Right lobe of liver (tissue), 6 donors: ENCODE data around the gene CUL7. TPM values are rescaled to one million over a fixed set of nuclear protein-coding genes. Genes with fewer than 3 reads are reported as not detected.

ENCODE experiments used
- ATAC-seq, 4 donors: fragments of 200-7000 bp; cut with Tn5 transposase; one replicate each; pipeline ENCODE4 v1.9.1; 2020; ENCODE audit warnings: mild to moderate bottlenecking in 4 of 4, moderate library complexity in 4 of 4
- DNase-seq, 3 donors: peaks; one replicate each; pipeline ENCODE4 v3.0.0-alpha.2; 2020
- H3K27ac ChIP-seq, 3 donors: fragments of 200-600 bp; one replicate each; pipeline ENCODE4 v1.8.0; 2022
- H3K27me3 ChIP-seq, 2 donors: fragments of 200-600 bp; one replicate each; pipeline ENCODE4 v1.8.0; 2022
- H3K36me3 ChIP-seq, 4 donors: fragments of 200-600 bp; sonication (generic) in 1 of 4; one replicate each; pipeline versions ENCODE4 v1.5.1 to v1.8.0; 2017 to 2022; ENCODE audit warnings: control low read depth in 1 of 4
- H3K4me1 ChIP-seq, 4 donors: fragments of 200-600 bp; sonication (generic) in 1 of 4; one replicate each; pipeline versions ENCODE4 v1.5.1 to v1.8.0; 2017 to 2022; ENCODE audit warnings: control low read depth in 1 of 4
- H3K4me3 ChIP-seq, 3 donors: fragments of 200-600 bp; one replicate each; pipeline ENCODE4 v1.8.0; 2022
- H3K9me3 ChIP-seq, 4 donors: fragments of 200-600 bp; sonication (generic) in 1 of 4; one replicate each; pipeline versions ENCODE4 v1.5.1 to v1.8.0; 2017 to 2022; ENCODE audit warnings: control low read depth in 1 of 4
- CTCF ChIP-seq, 4 donors: fragments of 200-600 bp in 3 of 4; fragments of 450-650 bp in 1 of 4; IDR thresholded peaks; one replicate each; pipeline versions ENCODE4 v1.5.1 to v1.8.0; 2016 to 2022; ENCODE audit warnings: antibody characterized with exemption in 4 of 4, mild to moderate bottlenecking in 2 of 4
- POLR2A ChIP-seq: fragments of 450-650 bp; IDR thresholded peaks from one replicate; pipeline ENCODE4 v1.6.1; 2017; ENCODE audit warnings: antibody characterized with exemption, mild to moderate bottlenecking
- WGBS: methylation state at CpG from one replicate; pipeline ENCODE4 v1.1.6; 2018; ENCODE audit warnings: low coverage, low lambda C conversion rate; ENCODE audit not compliant: insufficient coverage; ENCODE audit errors: missing lambda C conversion rate; 5-methylcytosine and 5-hydroxymethylcytosine counted together
- intact Hi-C, 2 donors: fragments of 100-400 bp; cut with DNase I; formaldehyde crosslinking; loops; one replicate each; pipeline versions ENCODE4 v1.11.2 to v1.14.1; 2022
- total RNA-seq, 6 experiments: library from RNA; depleted of rRNA in 2 of 6; stranded (reverse); fragments of >200 nt in 2 of 6; fragmentation: NEBNext Ultra II Directional in 3 of 6; extraction: Animal tissue kit (Norgen Biotek cat#: 25700) in 3 of 6; gene quantifications; one replicate each; pipeline versions ENCODE4 v1.1.0 to v1.2.4, GENCODE V29; 2016 to 2023
- donor health status: DM: no; HTN: yes; CAD: no.
- donor health status: DM: no; HTN: no; CAD: no.
- donor health status: DM: no; HTN: no; CAD: no.
- donor health status: DM: no; HTN: yes; CAD: no.
- donor health status: DM: no; HTN: yes; CAD: no.

The CUL7 gene
- total RNA-seq, 6 experiments from 2014 or later: 6.5 to 12.7 (median 8.8) TPM

- H3K36me3 ChIP-seq: peaks cover 0 to 22% (median 10%) of the 10 kb centered on the region in 4 donors
- intact Hi-C loops: no loop called here
- DNase-seq (no peak), ATAC-seq (peak in 1 of 4 donors; percentile 4)
- no peaks in the 10 kb centered on the region for H3K9me3 ChIP-seq
- TF ChIP-seq POLR2A (no peak), CTCF (IDR thresholded peaks at IDR 0.05) (no peak)
- peaks cover 0 to 11% (median 0%) of the 10 kb centered on the region in 4 donors for H3K4me1 ChIP-seq
- WGBS: 94% methylated on average over 3 of the region's 9 CpGs
- no peak overlapping the region for H3K27ac ChIP-seq
- H3K4me3 ChIP-seq: no peak overlapping the region
- H3K27me3 ChIP-seq: no peaks in the 10 kb centered on the region
These were observed 15.9 kb downstream of the CUL7 start for GRCh38 chr6:43037706-43038105.

DNA sequence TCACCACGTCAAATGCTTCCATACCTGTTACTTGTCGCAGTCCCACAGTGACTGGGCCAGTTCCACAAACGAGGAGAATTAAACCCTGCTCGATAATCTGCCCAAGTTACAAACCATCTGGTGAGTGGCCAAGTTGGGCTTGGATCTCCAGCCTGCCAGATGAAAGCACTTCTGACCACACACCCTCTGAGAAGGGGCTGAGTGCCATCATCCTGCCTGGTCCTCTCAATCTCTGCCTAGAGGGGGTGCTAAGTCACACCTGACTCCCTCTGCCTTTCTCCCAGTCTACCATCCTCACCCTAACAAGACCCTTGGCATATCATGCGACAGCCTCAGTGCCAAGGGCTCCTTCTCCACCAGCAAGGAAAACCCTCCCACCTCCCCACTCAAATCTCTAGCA lies 16.5 kb downstream of the CUL7 start:
- TF ChIP-seq POLR2A (no peak), CTCF (IDR thresholded peaks at IDR 0.05) (no peak)

GRCh38 chr6:43036712-43037111 lies 16.9 kb downstream of the CUL7 start:
- DNase-seq (no peak), ATAC-seq (no peak)
- Histone ChIP-seq H3K27ac (no peak overlapping the region), H3K9me3 (no peaks in the 10 kb centered on the region), H3K36me3 (peaks cover 0 to 19% (median 7%) of the 10 kb centered on the region in 4 donors), H3K4me1 (peaks cover 0 to 11% (median 0%) of the 10 kb centered on the region in 4 donors), H3K4me3 (no peak overlapping the region), H3K27me3 (no peaks in the 10 kb centered on the region)
- intact Hi-C loops: no loop called here
- WGBS: 90% methylated on average over 8 of the region's 9 CpGs
- TF ChIP-seq CTCF (IDR thresholded peaks at IDR 0.05) (no peak), POLR2A (no peak)

More for the DNA sequence above, 16.5 kb downstream of the CUL7 start:
- no peaks in the 10 kb centered on the region for H3K9me3 ChIP-seq
- WGBS: 100% methylated on average over 1 of the region's 5 CpGs
- no peak for ATAC-seq
- intact Hi-C loops: no loop called here
- peaks cover 0 to 19% (median 7%) of the 10 kb centered on the region in 4 donors for H3K36me3 ChIP-seq
- DNase-seq: no peak
- no peak overlapping the region for H3K27ac ChIP-seq
- H3K4me1 ChIP-seq: peaks cover 0 to 11% (median 0%) of the 10 kb centered on the region in 4 donors
- no peaks in the 10 kb centered on the region for H3K27me3 ChIP-seq
- H3K4me3 ChIP-seq: no peak overlapping the region

DNA sequence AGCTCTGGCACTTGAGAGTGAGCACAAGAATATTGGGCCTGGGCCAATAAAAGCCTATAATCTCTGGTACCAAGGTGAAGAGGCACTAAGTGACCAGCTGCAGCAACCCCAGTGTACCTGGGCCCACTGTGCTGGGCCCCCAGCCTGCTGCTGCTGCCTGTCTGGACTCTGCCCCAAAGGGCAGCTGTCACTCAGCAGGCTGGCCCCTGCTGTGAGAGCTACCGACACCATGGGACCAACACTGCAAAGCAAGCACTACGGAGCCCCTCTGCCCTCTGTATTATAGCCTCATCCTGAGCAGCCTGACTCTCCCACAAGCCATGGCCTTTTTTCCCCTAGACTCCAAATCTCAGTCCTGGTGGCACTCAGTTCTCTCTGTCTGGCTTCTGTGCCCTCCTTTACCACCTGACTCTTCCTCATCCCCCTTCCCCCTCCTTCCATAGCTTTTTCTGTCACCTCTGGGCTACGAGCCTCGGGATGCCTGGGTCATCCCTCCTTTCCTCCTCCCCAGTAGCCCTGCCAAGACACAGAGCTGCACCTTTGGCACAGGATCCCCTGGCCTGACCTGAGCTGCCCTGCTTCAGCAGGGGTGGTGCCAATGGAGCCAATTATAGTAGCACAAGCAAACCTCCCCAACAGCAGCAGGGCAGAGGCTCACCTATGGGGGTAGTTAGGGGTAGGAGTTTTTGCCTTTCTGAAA lies 18.0 kb downstream of the CUL7 start:
- intact Hi-C loops: no loop called here
- 27% methylated on average over 2 of the region's 4 CpGs for WGBS
- Histone ChIP-seq H3K4me3 (no peak overlapping the region), H3K27me3 (no peaks in the 10 kb centered on the region), H3K9me3 (no peaks in the 10 kb centered on the region), H3K27ac (no peak overlapping the region), H3K4me1 (peaks cover 0 to 11% (median 0%) of the 10 kb centered on the region in 4 donors), H3K36me3 (peaks cover 0 to 20% (median 5%) of the 10 kb centered on the region in 4 donors)
- DNase-seq: peak in 1 of 3 donors; percentile 77
- TF ChIP-seq POLR2A (no peak), CTCF (IDR thresholded peaks at IDR 0.05) (no peak)
- peak; percentile 43 to 95 (median 74) for ATAC-seq
